Transverse colon (tissue), 4 donors: ENCODE measurements around the gene UCKL1.

Source experiments
- EP300 ChIP-seq: sonication (generic); formaldehyde crosslinking; IDR thresholded peaks from one replicate; pipeline ENCODE4 v1.6.1; 2017; ENCODE audit warnings: antibody characterized with exemption, low read depth
- POLR2A ChIP-seq: fragments of 450-650 bp; IDR thresholded peaks from one replicate; pipeline ENCODE4 v1.6.1; 2016; ENCODE audit warnings: antibody characterized with exemption, mild to moderate bottlenecking, moderate library complexity
- POLR2AphosphoS5 ChIP-seq, 3 donors: sonication (generic); formaldehyde crosslinking; IDR thresholded peaks; one replicate each; pipeline ENCODE4 v1.6.1; 2016; ENCODE audit warnings: antibody characterized with exemption in 3 of 3
- TF ChIP-seq, protein P1 (sequence below), 5 experiments: fragments of 200-600 bp in 3 of 5; fragments of 450-650 bp in 2 of 5; sonication (generic) in 3 of 5; IDR thresholded peaks; 1 replicate in 2 of 5; 2 replicates in 3 of 5; pipeline ENCODE4 v1.5.1; 2016 to 2017; ENCODE audit warnings: antibody characterized with exemption in 5 of 5, inconsistent platforms in 3 of 5, mild to moderate bottlenecking in 2 of 5, moderate library complexity in 1 of 5

DNA sequence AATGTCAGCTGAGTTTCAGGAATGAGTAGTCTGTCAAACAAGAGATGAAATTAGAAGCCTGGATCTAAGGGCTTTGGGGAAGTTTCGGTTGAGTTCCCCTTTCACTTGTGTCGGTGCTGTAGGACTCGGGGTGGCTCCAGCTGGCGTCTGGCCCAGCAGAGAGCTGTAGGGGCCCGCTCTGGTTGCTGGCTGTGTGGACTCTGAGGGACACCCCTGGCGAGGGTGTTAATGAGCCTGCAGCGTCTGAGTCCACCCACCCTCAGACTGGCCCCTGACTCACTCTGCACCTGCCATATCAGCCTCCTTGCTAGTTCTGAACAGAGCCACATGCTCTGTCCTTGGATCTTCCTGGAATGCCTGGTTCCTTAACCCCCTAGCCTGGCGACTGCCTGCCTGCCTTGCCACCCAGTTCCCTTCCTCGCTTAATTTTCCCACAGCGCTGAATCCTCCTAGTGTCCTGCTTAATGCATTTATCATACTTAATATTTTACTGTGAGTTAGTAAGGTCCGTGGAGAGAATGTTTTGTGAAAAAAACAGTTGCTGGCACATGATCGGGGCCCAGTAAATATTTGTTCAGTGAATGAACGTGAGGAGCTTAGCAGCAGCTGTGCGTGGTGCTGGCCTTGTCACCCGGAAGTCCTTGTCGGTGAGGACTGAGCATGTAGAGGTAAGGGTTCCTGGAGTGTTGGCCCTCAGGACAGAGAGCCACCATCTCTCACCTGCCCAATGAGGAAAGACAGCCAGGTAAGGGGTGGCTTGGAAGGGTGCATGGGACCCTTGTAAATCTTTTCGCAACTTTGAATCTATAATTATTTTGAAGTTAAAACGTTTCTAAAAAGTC is 59.7 kb downstream of the UCKL1 start:
- TF ChIP-seq, protein P1, sequence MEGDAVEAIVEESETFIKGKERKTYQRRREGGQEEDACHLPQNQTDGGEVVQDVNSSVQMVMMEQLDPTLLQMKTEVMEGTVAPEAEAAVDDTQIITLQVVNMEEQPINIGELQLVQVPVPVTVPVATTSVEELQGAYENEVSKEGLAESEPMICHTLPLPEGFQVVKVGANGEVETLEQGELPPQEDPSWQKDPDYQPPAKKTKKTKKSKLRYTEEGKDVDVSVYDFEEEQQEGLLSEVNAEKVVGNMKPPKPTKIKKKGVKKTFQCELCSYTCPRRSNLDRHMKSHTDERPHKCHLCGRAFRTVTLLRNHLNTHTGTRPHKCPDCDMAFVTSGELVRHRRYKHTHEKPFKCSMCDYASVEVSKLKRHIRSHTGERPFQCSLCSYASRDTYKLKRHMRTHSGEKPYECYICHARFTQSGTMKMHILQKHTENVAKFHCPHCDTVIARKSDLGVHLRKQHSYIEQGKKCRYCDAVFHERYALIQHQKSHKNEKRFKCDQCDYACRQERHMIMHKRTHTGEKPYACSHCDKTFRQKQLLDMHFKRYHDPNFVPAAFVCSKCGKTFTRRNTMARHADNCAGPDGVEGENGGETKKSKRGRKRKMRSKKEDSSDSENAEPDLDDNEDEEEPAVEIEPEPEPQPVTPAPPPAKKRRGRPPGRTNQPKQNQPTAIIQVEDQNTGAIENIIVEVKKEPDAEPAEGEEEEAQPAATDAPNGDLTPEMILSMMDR (IDR thresholded peaks at IDR 0.05) = no peak
- peak; percentile 59 for TF ChIP-seq POLR2A
- TF ChIP-seq POLR2AphosphoS5 (IDR thresholded peaks at IDR 0.05) = peak in 1 of 3 donors; percentile 8
- TF ChIP-seq EP300 = no peak
